SK-N-MC (cell line): ENCODE measurements around the gene AP3S1.

Experiments
- DNase-seq: peaks from one replicate; pipeline ENCODE4 v3.0.0-alpha.2; 2011; ENCODE audit warnings: low read depth, low spot score
- H3K27ac ChIP-seq: fragments of 200-600 bp; sonication (generic); 2 replicates; pipeline ENCODE4 v1.5.1; 2016; ENCODE audit warnings: mixed run types
- H3K36me3 ChIP-seq: fragments of 200-600 bp; sonication (generic); 2 replicates; pipeline ENCODE4 v1.6.1; 2017; ENCODE audit warnings: antibody characterized with exemption, low read length, mixed read lengths; ENCODE audit not compliant: insufficient read depth
- H3K4me3 ChIP-seq: fragments of 200-600 bp; sonication (generic); 2 replicates; pipeline ENCODE4 v1.5.1; 2016
- H3K9ac ChIP-seq: fragments of 200-600 bp; sonication (generic); 2 replicates; pipeline ENCODE4 v1.8.0; 2017; ENCODE audit warnings: mixed run types, mixed read lengths; ENCODE audit not compliant: insufficient read length
- H3K9me3 ChIP-seq: fragments of 200-600 bp; sonication (generic); 2 replicates; pipeline ENCODE4 v1.6.1; 2017; ENCODE audit warnings: low read depth, mild to moderate bottlenecking, antibody characterized with exemption, low read length, moderate library complexity, mixed read lengths
- EZH2 ChIP-seq: fragments of 200-600 bp; sonication (generic); IDR thresholded peaks from one replicate; pipeline ENCODE4 v1.6.1; 2017; ENCODE audit warnings: antibody characterized with exemption
- FOXP2 ChIP-seq: optimal IDR thresholded peaks from 2 replicates; pipeline ENCODE3; 2011; ENCODE audit warnings: mild to moderate bottlenecking, moderate library complexity; ENCODE audit not compliant: insufficient read depth; ENCODE audit errors: extremely low read length, control extremely low read depth
- POLR2AphosphoS5 ChIP-seq: IDR thresholded peaks from 2 replicates; pipeline ENCODE4 v1.6.1; 2012; ENCODE audit warnings: mild to moderate bottlenecking, low read depth, low read length, borderline replicate concordance

Gene AP3S1

GRCh38 chr5:115948091-115948534 is 106.4 kb downstream of the AP3S1 start:
- no peak for DNase-seq
- no peak overlapping the region for H3K9ac ChIP-seq
- no peaks in the 10 kb centered on the region for H3K9me3 ChIP-seq
- TF ChIP-seq EZH2: no peak
- TF ChIP-seq FOXP2: no peak
- TF ChIP-seq POLR2AphosphoS5: no peak
- no peaks in the 10 kb centered on the region for H3K36me3 ChIP-seq
- no peak overlapping the region for H3K27ac ChIP-seq
- no peak overlapping the region for H3K4me3 ChIP-seq

GRCh38 chr5:115949096-115949495 is 107.4 kb downstream of the AP3S1 start:
- Histone ChIP-seq H3K9ac (no peak overlapping the region), H3K36me3 (no peaks in the 10 kb centered on the region), H3K4me3 (no peak overlapping the region), H3K9me3 (no peaks in the 10 kb centered on the region), H3K27ac (no peak overlapping the region)
- TF ChIP-seq EZH2: no peak
- TF ChIP-seq FOXP2: no peak
- no peak for TF ChIP-seq POLR2AphosphoS5
- DNase-seq: no peak

GRCh38 chr5:115952588-115952987 is 110.9 kb downstream of the AP3S1 start:
- no peak for DNase-seq

GRCh38 chr5:115954144-115954543 is 112.4 kb downstream of the AP3S1 start:
- H3K9me3 ChIP-seq: no peaks in the 10 kb centered on the region
- TF ChIP-seq EZH2 (no peak), POLR2AphosphoS5 (no peak), FOXP2 (no peak)
- H3K36me3 ChIP-seq: no peaks in the 10 kb centered on the region
- no peak overlapping the region for H3K27ac ChIP-seq
- no peak overlapping the region for H3K9ac ChIP-seq
- no peak overlapping the region for H3K4me3 ChIP-seq
- no peak for DNase-seq

More at GRCh38 chr5:115952588-115952987, 110.9 kb downstream of the AP3S1 start:
- TF ChIP-seq POLR2AphosphoS5 (no peak), EZH2 (no peak), FOXP2 (no peak)
- Histone ChIP-seq H3K4me3 (no peak overlapping the region), H3K27ac (no peak overlapping the region), H3K9me3 (no peaks in the 10 kb centered on the region), H3K9ac (no peak overlapping the region), H3K36me3 (no peaks in the 10 kb centered on the region)

- H3K27ac ChIP-seq: no peak overlapping the region
- TF ChIP-seq FOXP2 (no peak), EZH2 (no peak), POLR2AphosphoS5 (no peak)
- no peak overlapping the region for H3K4me3 ChIP-seq
- DNase-seq: no peak
- no peaks in the 10 kb centered on the region for H3K9me3 ChIP-seq
- H3K9ac ChIP-seq: no peak overlapping the region
- no peaks in the 10 kb centered on the region for H3K36me3 ChIP-seq
Observed at GRCh38 chr5:115956957-115957356, 115.2 kb downstream of the AP3S1 start.

GRCh38 chr5:115961381-115962238 is 119.9 kb downstream of the AP3S1 start:
- H3K9me3 ChIP-seq: no peaks in the 10 kb centered on the region
- peak overlapping the region; percentile 78 for H3K4me3 ChIP-seq
- DNase-seq: peak; percentile 72
- H3K36me3 ChIP-seq: no peaks in the 10 kb centered on the region
- H3K27ac ChIP-seq: peak overlapping the region; percentile 91
- TF ChIP-seq EZH2: no peak
- peak; percentile 60 for TF ChIP-seq FOXP2
- no peak for TF ChIP-seq POLR2AphosphoS5
- H3K9ac ChIP-seq: peak overlapping the region; percentile 60

GRCh38 chr5:115962239-115962564 is 120.5 kb downstream of the AP3S1 start, which contains the start of gene LVRN:
Gene LVRN, plus strand, starts transcription at chr5:115962475. Its CDS starts 143 bp downstream, at chr5:115962618.
- peak within 1 kb of the TSS; percentile 78 for H3K4me3 ChIP-seq
- no peaks in the 10 kb centered on the region for H3K36me3 ChIP-seq
- no peak within 1 kb of the TSS for H3K9ac ChIP-seq
- H3K27ac ChIP-seq: peak within 1 kb of the TSS; percentile 91
- no peak for DNase-seq
- no peak for TF ChIP-seq POLR2AphosphoS5
- TF ChIP-seq EZH2: no peak
- no peak for TF ChIP-seq FOXP2
- H3K9me3 ChIP-seq: no peaks in the 10 kb centered on the region

- no peak for DNase-seq
- no peak overlapping the region for H3K9ac ChIP-seq
Observed at GRCh38 chr5:115962565-115963402, 121.0 kb downstream of the AP3S1 start.

More at GRCh38 chr5:115962565-115963402, 121.0 kb downstream of the AP3S1 start:
- Histone ChIP-seq H3K9me3 (no peaks in the 10 kb centered on the region), H3K4me3 (no peak overlapping the region), H3K36me3 (no peaks in the 10 kb centered on the region), H3K27ac (no peak overlapping the region)
- TF ChIP-seq FOXP2 (no peak), EZH2 (no peak), POLR2AphosphoS5 (no peak)
